B cell (primary cell): ENCODE data around the gene HIGD1A. TPM values are rescaled to one million over a fixed set of nuclear protein-coding genes. Genes with fewer than 3 reads are reported as not detected.

Experiments
- ATAC-seq: fragments of 200-7000 bp; cut with Tn5 transposase; one replicate; pipeline ENCODE4 v1.10.0; 2021; ENCODE audit warnings: low read depth, mild to moderate bottlenecking, moderate number of reproducible peaks, moderate library complexity
- CTCF ChIA-PET: fragments of 350-600 bp; sonication (Branson Sonifier 250); formaldehyde crosslinking; loops from one replicate; lab custom pipeline; 2021; ENCODE audit warnings: antibody characterized with exemption, inconsistent platforms; lab: Charles Lee
- POLR2A ChIA-PET: fragments of 350-600 bp; sonication (Branson Sonifier 250); formaldehyde crosslinking; loops from one replicate; lab custom pipeline; 2021; ENCODE audit warnings: antibody characterized with exemption; lab: Charles Lee
- DNase-seq: peaks from one replicate; pipeline ENCODE4 v3.0.0; 2013
- H2AFZ ChIP-seq: 2 replicates; pipeline ENCODE4 v1.6.1; 2012; ENCODE audit warnings: mild to moderate bottlenecking, low read depth, low read length; ENCODE audit not compliant: insufficient read depth, poor library complexity, severe bottlenecking
- H3K27ac ChIP-seq, 2 donors: 1 replicate in 1 of 2; 2 replicates in 1 of 2; pipeline ENCODE4 v1.5.1; 2012 to 2013; ENCODE audit warnings: low read length in 2 of 2, mild to moderate bottlenecking in 2 of 2, moderate library complexity in 1 of 2
- H3K27me3 ChIP-seq, 4 experiments: fragments of 200-600 bp in 1 of 4; sonication (generic) in 1 of 4; replicated peaks in 1 of 4; 1 replicate in 2 of 4; 2 replicates in 2 of 4; pipeline versions ENCODE4 v1.6.1 to v1.7.0; 2013 to 2016; ENCODE audit warnings: low read length in 3 of 4, mild to moderate bottlenecking in 2 of 4, mixed read lengths in 1 of 4, moderate library complexity in 1 of 4; ENCODE audit not compliant: insufficient read depth in 4 of 4, control insufficient read depth in 3 of 4; ENCODE audit errors: control extremely low read depth in 1 of 4
- H3K36me3 ChIP-seq, 2 experiments: replicated peaks in 1 of 2; 1 replicate in 1 of 2; 2 replicates in 1 of 2; pipeline versions ENCODE4 v1.6.1 to v1.7.1; 2013; ENCODE audit warnings: low read length in 1 of 2; ENCODE audit not compliant: insufficient read depth in 2 of 2, control insufficient read depth in 1 of 2; ENCODE audit errors: control extremely low read depth in 1 of 2, extremely low read depth in 1 of 2
- H3K4me1 ChIP-seq, 2 donors: fragments of 200-600 bp in 1 of 2; sonication (generic) in 1 of 2; 1 replicate in 1 of 2; 2 replicates in 1 of 2; pipeline versions ENCODE4 v1.5.1 to v1.6.1; 2013 to 2017; ENCODE audit warnings: low read length in 2 of 2; ENCODE audit not compliant: control insufficient read depth in 2 of 2, insufficient read depth in 2 of 2
- H3K4me2 ChIP-seq: replicated peaks from 2 replicates; pipeline ENCODE3; 2012; ENCODE audit warnings: mild to moderate bottlenecking, low read depth, low read length; ENCODE audit not compliant: poor library complexity, severe bottlenecking
- H3K4me3 ChIP-seq, 5 experiments: fragments of 200-600 bp in 1 of 5; sonication (generic) in 1 of 5; 1 replicate in 3 of 5; 2 replicates in 2 of 5; pipeline versions ENCODE4 v1.5.1 to v1.7.0; 2011 to 2016; ENCODE audit warnings: low read length in 4 of 5, mild to moderate bottlenecking in 4 of 5, low read depth in 2 of 5, control low read depth in 1 of 5, moderate library complexity in 1 of 5; ENCODE audit not compliant: insufficient read depth in 1 of 5; ENCODE audit errors: control extremely low read depth in 1 of 5, extremely low read depth in 1 of 5
- H3K79me2 ChIP-seq: fragments of 200-600 bp; sonication (generic); one replicate; pipeline ENCODE4 v1.6.0; 2016; ENCODE audit warnings: low read length; ENCODE audit not compliant: control insufficient read depth, insufficient read depth
- H3K9ac ChIP-seq: fragments of 200-600 bp; sonication (generic); 2 replicates; pipeline ENCODE4 v1.6.1; 2017; ENCODE audit warnings: mild to moderate bottlenecking, low read length, moderate library complexity
- H3K9me3 ChIP-seq, 3 donors: one replicate each; pipeline versions ENCODE4 v1.6.1 to v1.7.1; 2013; ENCODE audit warnings: low read length in 2 of 3; ENCODE audit not compliant: control insufficient read depth in 2 of 3, insufficient read depth in 1 of 3; ENCODE audit errors: control extremely low read depth in 1 of 3
- H4K20me1 ChIP-seq: 2 replicates; pipeline ENCODE4 v1.6.0; 2012; ENCODE audit warnings: mild to moderate bottlenecking, low read length; ENCODE audit not compliant: insufficient read depth, control insufficient read depth, poor library complexity, severe bottlenecking
- H3K27ac Mint-ChIP-seq: one replicate; pipeline ENCODE4 v1.8.0; 2021; ENCODE audit warnings: mixed read lengths
- H3K27me3 Mint-ChIP-seq: one replicate; pipeline ENCODE4 v1.8.0; 2021; ENCODE audit warnings: mixed read lengths
- H3K4me1 Mint-ChIP-seq: one replicate; pipeline ENCODE4 v1.8.0; 2021; ENCODE audit warnings: mixed read lengths
- H3K4me3 Mint-ChIP-seq: one replicate; pipeline ENCODE4 v1.8.0; 2021; ENCODE audit warnings: mixed read lengths
- H3K9me3 Mint-ChIP-seq: one replicate; pipeline ENCODE4 v1.8.0; 2022; ENCODE audit warnings: mixed read lengths; ENCODE audit not compliant: insufficient read depth
- EZH2 ChIP-seq: IDR thresholded peaks from 2 replicates; pipeline ENCODE4 v1.6.1; 2012; ENCODE audit warnings: borderline replicate concordance, low read depth, mild to moderate bottlenecking, moderate library complexity, low read length; ENCODE audit not compliant: insufficient read depth, poor library complexity, severe bottlenecking
- WGBS: methylation state at CpG from one replicate; pipeline ENCODE4 v1.1.5; 2013; ENCODE audit warnings: missing lambda C conversion rate; ENCODE audit not compliant: insufficient coverage; 5-methylcytosine and 5-hydroxymethylcytosine counted together
- intact Hi-C: fragments of 100-400 bp; cut with micrococcal nuclease; formaldehyde crosslinking; loops from one replicate; pipeline ENCODE4 v1.10.0; 2022
- polyA plus RNA-seq: library from polyadenylated mRNA; depleted of rRNA; stranded (reverse); fragments of >200 nt; gene quantifications from 2 replicates; pipeline ENCODE4 v1.2.3, GENCODE V29; 2012
- total RNA-seq, 2 donors: library from RNA; stranded (reverse); fragments of 120-200 nt in 1 of 2; gene quantifications; 1 replicate in 1 of 2; 2 replicates in 1 of 2; pipeline versions ENCODE4 v1.2.3 to v1.2.4, GENCODE V29; 2013 to 2022
- TF ChIP-seq, protein P1 (sequence below): fragments of 200-600 bp; IDR thresholded peaks from one replicate; pipeline ENCODE4 v1.8.0; 2022; ENCODE audit warnings: antibody characterized with exemption, mild to moderate bottlenecking

Gene HIGD1A
- total and polyA plus RNA-seq, 2 donors (not counting 1 experiment from before 2014, with no cell fraction given) = 14.2 to 16.5 TPM

- peaks cover 11% of the 10 kb centered on the region for H3K4me1 Mint-ChIP-seq
- H3K9me3 ChIP-seq = peaks cover 0 to 10% (median 0%) of the 10 kb centered on the region in 3 donors
- CTCF ChIA-PET = no interaction called here
- peak overlapping the region; percentile 78 for H3K4me3 Mint-ChIP-seq
- intact Hi-C loops = loop anchor here (5.0 kb wide), 1 partner anchor 1991 kb away; the partner anchor contains the start of genes KIAA1143 and KIF15
- peaks cover 4 to 10% of the 10 kb centered on the region in 2 donors for H3K4me1 ChIP-seq
- TF ChIP-seq, protein P1, sequence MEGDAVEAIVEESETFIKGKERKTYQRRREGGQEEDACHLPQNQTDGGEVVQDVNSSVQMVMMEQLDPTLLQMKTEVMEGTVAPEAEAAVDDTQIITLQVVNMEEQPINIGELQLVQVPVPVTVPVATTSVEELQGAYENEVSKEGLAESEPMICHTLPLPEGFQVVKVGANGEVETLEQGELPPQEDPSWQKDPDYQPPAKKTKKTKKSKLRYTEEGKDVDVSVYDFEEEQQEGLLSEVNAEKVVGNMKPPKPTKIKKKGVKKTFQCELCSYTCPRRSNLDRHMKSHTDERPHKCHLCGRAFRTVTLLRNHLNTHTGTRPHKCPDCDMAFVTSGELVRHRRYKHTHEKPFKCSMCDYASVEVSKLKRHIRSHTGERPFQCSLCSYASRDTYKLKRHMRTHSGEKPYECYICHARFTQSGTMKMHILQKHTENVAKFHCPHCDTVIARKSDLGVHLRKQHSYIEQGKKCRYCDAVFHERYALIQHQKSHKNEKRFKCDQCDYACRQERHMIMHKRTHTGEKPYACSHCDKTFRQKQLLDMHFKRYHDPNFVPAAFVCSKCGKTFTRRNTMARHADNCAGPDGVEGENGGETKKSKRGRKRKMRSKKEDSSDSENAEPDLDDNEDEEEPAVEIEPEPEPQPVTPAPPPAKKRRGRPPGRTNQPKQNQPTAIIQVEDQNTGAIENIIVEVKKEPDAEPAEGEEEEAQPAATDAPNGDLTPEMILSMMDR = no peak
- peaks cover 4% of the 10 kb centered on the region for H3K9me3 Mint-ChIP-seq
- H3K36me3 ChIP-seq = no peaks in the 10 kb centered on the region
- H3K9ac ChIP-seq = no peak overlapping the region
- no peaks in the 10 kb centered on the region for H3K79me2 ChIP-seq
- POLR2A ChIA-PET = no interaction called here
- DNase-seq (no peak), ATAC-seq (no peak)
- H3K4me3 ChIP-seq = no peak overlapping the region
- no peak overlapping the region for H3K27ac ChIP-seq
- H2AFZ ChIP-seq = no peak overlapping the region
- no peaks in the 10 kb centered on the region for H4K20me1 ChIP-seq
- 100% methylated on average over 1 of the region's 1 CpG for WGBS
- H3K27ac Mint-ChIP-seq = peak overlapping the region; percentile 47
- H3K4me2 ChIP-seq = no peak overlapping the region
- H3K27me3 Mint-ChIP-seq = no peaks in the 10 kb centered on the region
- no peaks in the 10 kb centered on the region for H3K27me3 ChIP-seq
Observed at GRCh38 chr3:42771271-42771670, 33.0 kb downstream of the HIGD1A start.

GRCh38 chr3:42769477-42770131 lies 34.7 kb downstream of the HIGD1A start:
- Histone ChIP-seq H3K27ac (no peak overlapping the region), H3K79me2 (no peaks in the 10 kb centered on the region), H3K4me3 (no peak overlapping the region), H3K27me3 (no peaks in the 10 kb centered on the region), H2AFZ (no peak overlapping the region), H4K20me1 (no peaks in the 10 kb centered on the region), H3K4me2 (no peak overlapping the region), H3K9ac (no peak overlapping the region), H3K36me3 (no peaks in the 10 kb centered on the region), H3K4me1 (peaks cover 4 to 10% of the 10 kb centered on the region in 2 donors), H3K9me3 (peaks cover 0 to 10% (median 0%) of the 10 kb centered on the region in 3 donors)
- DNase-seq = no peak
- no peak for TF ChIP-seq EZH2
- TF ChIP-seq, protein P1 = no peak
- WGBS = 97% methylated on average over 25 of the region's 28 CpGs
- peaks cover 4% of the 10 kb centered on the region for H3K9me3 Mint-ChIP-seq
- H3K4me1 Mint-ChIP-seq = peaks cover 11% of the 10 kb centered on the region
- no peak overlapping the region for H3K4me3 Mint-ChIP-seq
- ATAC-seq = no peak
- intact Hi-C loops = loop anchor here (5.0 kb wide), 1 partner anchor 1993 kb away; the partner anchor contains the start of genes KIAA1143 and KIF15
- no peak overlapping the region for H3K27ac Mint-ChIP-seq
- ChIA-PET CTCF (interaction anchor here (0.8 kb wide), 1 partner anchor 25 kb away, joined by 3 read pairs; no protein-coding TSS in a partner anchor), POLR2A (no interaction called here)
- H3K27me3 Mint-ChIP-seq = peaks cover 6% of the 10 kb centered on the region
